Erythroblast (primary cell): Measurements from ENCODE around the gene NSD2.

Source experiments
- GATA1 ChIP-seq: IDR thresholded peaks from 2 replicates; pipeline ENCODE4 v1.6.1; 2011; ENCODE audit warnings: low read depth, mild to moderate bottlenecking, control low read depth, low read length, moderate library complexity
- POLR2A ChIP-seq: IDR thresholded peaks from 2 replicates; pipeline ENCODE4 v1.6.1; 2011; ENCODE audit warnings: mild to moderate bottlenecking, low read length

DNA sequence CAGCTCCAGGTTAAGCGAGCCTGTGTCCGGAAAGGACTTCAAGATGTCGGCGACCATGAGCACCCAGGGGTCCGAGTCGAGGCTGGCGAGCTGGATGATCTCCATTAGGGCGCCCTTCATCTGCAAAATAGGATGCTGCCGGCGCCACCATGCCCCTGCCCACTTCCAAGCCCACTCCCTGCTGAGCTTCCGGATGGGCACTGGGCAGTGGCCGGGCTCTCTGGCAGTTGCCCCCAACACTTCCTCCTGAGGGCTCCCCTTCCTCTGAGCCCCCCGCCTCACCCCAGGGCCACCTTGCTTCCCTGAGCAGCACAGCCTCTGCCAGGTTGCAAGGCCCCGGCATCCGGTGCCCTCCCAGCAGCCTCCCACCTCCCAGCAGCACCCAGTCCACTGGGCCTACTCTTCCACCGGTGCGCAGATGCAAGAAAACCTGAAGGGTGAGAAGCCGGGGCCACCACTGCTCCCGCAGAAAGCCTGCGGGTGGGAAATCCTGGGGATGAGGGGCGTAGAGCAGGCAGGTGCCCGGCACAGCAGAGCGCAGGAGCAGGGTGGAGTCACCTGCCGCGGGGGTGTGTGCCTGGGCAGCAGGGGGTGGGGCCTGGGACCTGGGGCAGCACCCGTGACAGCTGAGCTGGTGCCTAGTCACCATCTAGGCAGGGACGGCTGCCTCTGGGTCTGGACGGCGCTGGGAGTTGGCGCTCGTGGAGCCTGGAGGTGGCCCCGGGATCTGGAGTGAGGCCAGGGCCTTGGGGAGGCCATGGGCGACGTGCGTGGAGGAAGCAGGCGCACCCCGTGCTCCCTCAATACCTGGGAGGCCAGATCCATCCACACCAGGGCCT lies 120.6 kb downstream of the NSD2 start:
- TF ChIP-seq POLR2A (no peak), GATA1 (no peak)
